Lung (tissue), 12 donors: ENCODE data around the gene SPECC1. TPM values are rescaled to one million over a fixed set of nuclear protein-coding genes. Genes with fewer than 3 reads are reported as not detected.
"Not testable (repeated sequence)": the region's sequence is repeated elsewhere in the genome, so short reads cannot be mapped to it uniquely, and the experiment has no call there.

ENCODE experiments used
- ATAC-seq: fragments of 200-7000 bp; cut with Tn5 transposase; one replicate; pipeline ENCODE4 v1.9.1; 2020; ENCODE audit warnings: moderate number of reproducible peaks; ENCODE audit not compliant: insufficient read depth, low FRiP score
- DNase-seq, 3 donors: peaks; one replicate each; pipeline ENCODE4 v3.0.0-alpha.2; 2013 to 2017
- H3K27ac ChIP-seq, 2 donors: one replicate each; pipeline ENCODE4 v1.5.1; 2013; ENCODE audit warnings: mild to moderate bottlenecking in 2 of 2, moderate library complexity in 2 of 2, control low read depth in 1 of 2, inconsistent platforms in 1 of 2, low read depth in 1 of 2, low read length in 1 of 2
- H3K27me3 ChIP-seq, 3 donors: one replicate each; pipeline ENCODE4 v1.5.1; 2013; ENCODE audit warnings: low read length in 2 of 3; ENCODE audit not compliant: control insufficient read depth in 3 of 3, insufficient read depth in 3 of 3
- H3K36me3 ChIP-seq, 4 donors: one replicate each; pipeline ENCODE4 v1.5.1; 2013; ENCODE audit warnings: low read length in 4 of 4, mild to moderate bottlenecking in 1 of 4, moderate library complexity in 1 of 4; ENCODE audit not compliant: control insufficient read depth in 4 of 4, insufficient read depth in 4 of 4
- H3K4me1 ChIP-seq, 5 donors: one replicate each; pipeline ENCODE4 v1.5.1; 2013; ENCODE audit warnings: low read length in 5 of 5, mild to moderate bottlenecking in 2 of 5, moderate library complexity in 1 of 5; ENCODE audit not compliant: control insufficient read depth in 5 of 5, insufficient read depth in 5 of 5
- H3K4me3 ChIP-seq: one replicate; pipeline ENCODE4 v1.5.1; 2013; ENCODE audit warnings: mild to moderate bottlenecking, control low read depth, moderate library complexity
- H3K9ac ChIP-seq, 2 donors: one replicate each; pipeline ENCODE4 v1.5.1; 2013; ENCODE audit warnings: low read length in 2 of 2, control low read depth in 1 of 2; ENCODE audit not compliant: insufficient read depth in 1 of 2
- H3K9me3 ChIP-seq, 4 donors: one replicate each; pipeline ENCODE4 v1.5.1; 2013; ENCODE audit warnings: low read length in 3 of 4, mild to moderate bottlenecking in 1 of 4, moderate library complexity in 1 of 4; ENCODE audit not compliant: control insufficient read depth in 4 of 4, insufficient read depth in 3 of 4
- CTCF ChIP-seq: IDR thresholded peaks from 2 replicates; pipeline ENCODE4 v1.5.1; 2012; ENCODE audit warnings: mild to moderate bottlenecking; ENCODE audit errors: control extremely low read depth, extremely low read depth
- WGBS, 2 donors: extraction: QIAGEN DNeasy Blood & Tissue Kit; methylation state at CpG; one replicate each; pipeline ENCODE4 v1.1.7; 2013; 5-methylcytosine and 5-hydroxymethylcytosine counted together
- polyA plus RNA-seq, 2 donors: library from polyadenylated mRNA; stranded (reverse); fragments of 200-250 nt; gene quantifications; one replicate each; pipeline ENCODE4 v1.2.1, GENCODE V29; 2013
- total RNA-seq, 2 donors: library from RNA; depleted of rRNA in 1 of 2; stranded (reverse); fragments of >200 nt in 1 of 2; gene quantifications; one replicate each; pipeline ENCODE4 v1.2.1, GENCODE V29; 2014 to 2021
- donor health status: control.
- donor health status: control.
- donor health status: Bipolar disorder and iron deficiency.
- donor health status: healthy.
- donor health status: DM: yes; HTN: yes; CAD: no.

SPECC1 gene
- total and polyA plus RNA-seq, 4 donors: 8.8 to 27.1 (median 14.7) TPM

GRCh38 chr17:20314834-20315233 is 305.7 kb downstream of the SPECC1 start:
- no peak for TF ChIP-seq CTCF
- DNase-seq (no peak), ATAC-seq (no peak)
- H3K9me3 ChIP-seq: peaks cover 0 to 4% (median 0%) of the 10 kb centered on the region in 4 donors
- no peak overlapping the region for H3K4me3 ChIP-seq
- peaks cover 0 to 2% (median 0%) of the 10 kb centered on the region in 4 donors for H3K36me3 ChIP-seq
- 88 to 92% methylated on average over 8 of the region's 8 CpGs for WGBS, 2 donors
- H3K9ac ChIP-seq: no peak overlapping the region
- no peaks in the 10 kb centered on the region for H3K4me1 ChIP-seq
- no peaks in the 10 kb centered on the region for H3K27me3 ChIP-seq
- H3K27ac ChIP-seq: no peak overlapping the region

DNA sequence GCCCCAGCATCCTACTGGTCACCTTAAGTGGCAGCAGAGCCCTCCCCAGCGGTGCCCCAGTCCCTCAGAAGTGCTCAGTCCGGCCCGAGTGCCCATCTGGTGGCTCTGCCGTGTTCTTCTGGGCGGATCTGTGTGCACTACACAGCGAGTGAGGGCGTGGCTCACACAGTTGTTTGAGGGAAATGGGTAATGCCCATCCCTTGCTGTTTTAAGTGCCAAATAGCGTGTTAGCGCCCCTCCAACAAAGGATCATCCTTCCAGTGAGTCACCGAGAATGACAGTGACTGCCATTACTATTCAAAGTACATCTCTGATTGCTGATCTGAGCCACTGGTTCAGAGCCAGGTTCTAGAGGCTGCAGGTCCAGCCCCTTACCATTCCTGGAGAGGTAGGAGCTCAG is 306.2 kb downstream of the SPECC1 start:
- no peak for ATAC-seq

DNA sequence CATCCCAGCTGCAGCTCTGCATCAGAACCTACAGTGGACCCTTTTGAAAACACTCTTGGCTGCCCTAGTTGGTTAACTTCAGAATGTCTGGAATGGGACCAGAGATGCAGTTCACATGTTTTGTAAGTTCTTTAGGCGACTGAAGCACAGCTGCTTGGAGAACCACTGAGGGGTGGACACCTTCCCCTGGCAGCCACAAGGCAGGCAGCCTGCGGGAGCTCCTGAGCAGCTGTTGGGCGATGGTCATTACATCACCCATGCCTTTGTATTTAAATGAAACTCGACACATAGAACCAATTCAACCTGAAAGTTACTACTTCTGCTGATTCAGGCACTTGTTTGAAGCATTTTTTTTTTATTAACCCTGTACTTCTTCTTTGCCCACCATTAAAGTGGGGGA is 306.7 kb downstream of the SPECC1 start:
- DNase-seq (no peak), ATAC-seq (no peak)
- peaks cover 0 to 2% (median 0%) of the 10 kb centered on the region in 4 donors for H3K36me3 ChIP-seq
- H3K27ac ChIP-seq: no peak overlapping the region
- no peaks in the 10 kb centered on the region for H3K4me1 ChIP-seq
- WGBS, 2 donors: 78 to 87% methylated on average over 4 of the region's 4 CpGs
- peaks cover 0 to 4% (median 0%) of the 10 kb centered on the region in 4 donors for H3K9me3 ChIP-seq
- H3K27me3 ChIP-seq: no peaks in the 10 kb centered on the region
- no peak overlapping the region for H3K4me3 ChIP-seq
- H3K9ac ChIP-seq: no peak overlapping the region
- TF ChIP-seq CTCF: no peak

More for the DNA sequence above, 306.2 kb downstream of the SPECC1 start:
- Histone ChIP-seq H3K27ac (no peak overlapping the region), H3K27me3 (no peaks in the 10 kb centered on the region), H3K9ac (no peak overlapping the region), H3K4me1 (no peaks in the 10 kb centered on the region), H3K4me3 (no peak overlapping the region), H3K36me3 (peaks cover 0 to 2% (median 0%) of the 10 kb centered on the region in 4 donors), H3K9me3 (peaks cover 0 to 4% (median 0%) of the 10 kb centered on the region in 4 donors)
- DNase-seq: no peak
- WGBS, 2 donors: 89 to 93% methylated on average over 10 of the region's 10 CpGs
- TF ChIP-seq CTCF: no peak

GRCh38 chr17:20320535-20321229 is 311.5 kb downstream of the SPECC1 start:
- peak; percentile 83 for TF ChIP-seq CTCF
- DNase-seq (peak; percentile 48 to 70 (median 65)), ATAC-seq (peak; percentile 73)
- not testable (repeated sequence) for H3K9ac ChIP-seq, H3K27me3 ChIP-seq, H3K36me3 ChIP-seq, H3K27ac ChIP-seq, H3K4me1 ChIP-seq, H3K9me3 ChIP-seq, H3K4me3 ChIP-seq
- 22 to 24% methylated on average over 40 to 47 of the region's 47 CpGs for WGBS, 2 donors

DNA sequence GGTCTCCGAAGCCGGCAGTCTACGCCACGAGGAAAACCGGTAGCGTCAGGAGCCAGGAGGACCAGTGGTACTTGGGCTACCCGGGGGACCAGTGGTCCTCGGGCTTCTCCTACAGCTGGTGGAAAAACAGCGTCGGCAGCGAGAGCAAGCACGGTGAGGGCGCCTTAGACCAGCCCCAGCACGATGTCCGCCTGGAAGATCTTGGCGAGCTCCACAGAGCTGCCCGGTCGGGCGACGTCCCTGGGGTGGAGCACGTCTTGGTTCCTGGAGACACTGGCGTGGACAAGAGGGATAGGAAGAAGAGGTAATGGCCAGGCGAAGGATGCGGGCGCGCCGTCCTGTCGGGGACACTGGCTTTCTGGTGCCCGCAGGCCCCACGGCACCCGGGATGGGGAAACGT is 312.2 kb downstream of the SPECC1 start:
- H3K9me3 ChIP-seq, H3K4me1 ChIP-seq, DNase-seq, H3K4me3 ChIP-seq, H3K27me3 ChIP-seq, H3K27ac ChIP-seq, H3K36me3 ChIP-seq, H3K9ac ChIP-seq, ATAC-seq: not testable (repeated sequence)
- WGBS, 2 donors: 93 to 97% methylated on average over 32 of the region's 32 CpGs
